Smooth muscle cell (in vitro differentiated cells): ENCODE data around the gene MAP3K9. TPM values are rescaled to one million over a fixed set of nuclear protein-coding genes. Genes with fewer than 3 reads are reported as not detected.

Source experiments
- DNase-seq: peaks from one replicate; lab custom pipeline; 2025; ENCODE audit not compliant: unreplicated experiment; lab: John Stamatoyannopoulos, UW
- H2AFZ ChIP-seq: fragments of 200-600 bp; sonication (generic); 2 replicates; pipeline ENCODE4 v1.6.0; 2016; ENCODE audit warnings: antibody characterized with exemption, low read depth, mild to moderate bottlenecking
- H3F3A ChIP-seq: fragments of 200-600 bp; sonication (generic); 2 replicates; pipeline ENCODE4 v1.6.0; 2017; ENCODE audit warnings: antibody characterized with exemption, low read depth
- H3K27ac ChIP-seq: fragments of 200-600 bp; sonication (generic); 2 replicates; pipeline ENCODE4 v1.5.1; 2016; ENCODE audit warnings: low read depth, mild to moderate bottlenecking
- H3K27me3 ChIP-seq: fragments of 200-600 bp; sonication (generic); 2 replicates; pipeline ENCODE4 v1.6.1; 2016; ENCODE audit warnings: low read depth, mild to moderate bottlenecking
- H3K36me3 ChIP-seq: fragments of 200-600 bp; sonication (generic); 2 replicates; pipeline ENCODE4 v1.5.1; 2016; ENCODE audit warnings: low read depth
- H3K4me1 ChIP-seq: fragments of 200-600 bp; sonication (generic); 2 replicates; pipeline ENCODE4 v1.5.1; 2016; ENCODE audit warnings: low read depth
- H3K4me2 ChIP-seq: fragments of 200-600 bp; sonication (generic); 2 replicates; pipeline ENCODE4 v1.6.0; 2016; ENCODE audit warnings: mild to moderate bottlenecking
- H3K4me3 ChIP-seq: fragments of 200-600 bp; sonication (generic); 2 replicates; pipeline ENCODE4 v1.5.1; 2016; ENCODE audit warnings: mild to moderate bottlenecking
- H3K79me2 ChIP-seq: fragments of 200-600 bp; sonication (generic); 2 replicates; pipeline ENCODE4 v1.6.0; 2016; ENCODE audit warnings: low read depth, mild to moderate bottlenecking
- H3K9ac ChIP-seq: fragments of 200-600 bp; sonication (generic); 2 replicates; pipeline ENCODE4 v1.6.0; 2016; ENCODE audit warnings: low read depth
- H3K9me3 ChIP-seq: fragments of 200-600 bp; sonication (generic); replicated peaks from 2 replicates; pipeline ENCODE4 v1.5.1; 2016; ENCODE audit warnings: low read depth
- H4K20me1 ChIP-seq: fragments of 200-600 bp; sonication (generic); 2 replicates; pipeline ENCODE4 v1.6.0; 2016; ENCODE audit warnings: low read depth
- CTCF ChIP-seq: fragments of 200-600 bp; sonication (generic); IDR thresholded peaks from 2 replicates; pipeline ENCODE4 v1.5.1; 2017; ENCODE audit warnings: borderline replicate concordance, mild to moderate bottlenecking, antibody characterized with exemption; ENCODE audit not compliant: insufficient read depth, poor library complexity, severe bottlenecking
- WGBS: methylation state at CpG from one replicate; pipeline ENCODE4 v1.1.7; 2016; ENCODE audit warnings: low lambda C conversion rate; 5-methylcytosine and 5-hydroxymethylcytosine counted together
- polyA plus RNA-seq: library from polyadenylated mRNA; unstranded; fragments of >200 nt; fragmentation: Nextera tagmentation; extraction: Ambion mirVana; gene quantifications from 2 replicates; pipeline ENCODE4 v1.2.1, GENCODE V29; 2016
- total RNA-seq: library from RNA; depleted of rRNA; stranded (reverse); fragments of >200 nt; gene quantifications from 2 replicates; pipeline ENCODE4 v1.2.3, GENCODE V29; 2014

MAP3K9 gene
- total and polyA plus RNA-seq, 2 experiments from 2014 or later, result 0.22 to 2.4 TPM

GRCh38 chr14:70810621-70811020, 1.3 kb upstream of the MAP3K9 start:
- H3K27me3 ChIP-seq, result peaks cover 36% of the 10 kb centered on the region
- no peaks in the 10 kb centered on the region for H3K9me3 ChIP-seq
- no peaks in the 10 kb centered on the region for H4K20me1 ChIP-seq
- no peak for DNase-seq
- H3K36me3 ChIP-seq, result no peaks in the 10 kb centered on the region
- 30% methylated on average over 7 of the region's 7 CpGs for WGBS
- peaks cover 12% of the 10 kb centered on the region for H3K4me1 ChIP-seq
- H3K79me2 ChIP-seq, result no peaks in the 10 kb centered on the region
- H3K4me3 ChIP-seq, result peak overlapping the region; percentile 81
- peaks cover 6% of the 10 kb centered on the region for H3F3A ChIP-seq
- H2AFZ ChIP-seq, result peak overlapping the region; percentile 65
- peak overlapping the region; percentile 71 for H3K27ac ChIP-seq
- TF ChIP-seq CTCF, result no peak
- H3K4me2 ChIP-seq, result peak overlapping the region; percentile 98
- peak overlapping the region; percentile 65 for H3K9ac ChIP-seq

- Histone ChIP-seq H4K20me1 (peaks cover 17% of the 10 kb centered on the region), H2AFZ (peak overlapping the region; percentile 78), H3K9me3 (no peaks in the 10 kb centered on the region), H3K79me2 (no peaks in the 10 kb centered on the region), H3K4me2 (peak overlapping the region; percentile 98), H3K36me3 (no peaks in the 10 kb centered on the region), H3K27ac (no peak overlapping the region), H3K4me1 (peaks cover 12% of the 10 kb centered on the region), H3K27me3 (peaks cover 36% of the 10 kb centered on the region), H3F3A (peaks cover 6% of the 10 kb centered on the region), H3K9ac (peak overlapping the region; percentile 64), H3K4me3 (peak overlapping the region; percentile 81)
- TF ChIP-seq CTCF, result no peak
- 0% methylated on average over 28 of the region's 77 CpGs for WGBS
- DNase-seq, result no peak
Observed at GRCh38 chr14:70808416-70809224, 693 bp downstream of the MAP3K9 start.

GRCh38 chr14:70807898-70808415, 1.4 kb downstream of the MAP3K9 start:
- H3K4me1 ChIP-seq, result peaks cover 12% of the 10 kb centered on the region
- no peaks in the 10 kb centered on the region for H3K79me2 ChIP-seq
- H3K9ac ChIP-seq, result no peak overlapping the region
- peak overlapping the region; percentile 81 for H3K4me3 ChIP-seq
- no peak overlapping the region for H2AFZ ChIP-seq
- H3K9me3 ChIP-seq, result no peaks in the 10 kb centered on the region
- H3K27ac ChIP-seq, result no peak overlapping the region
- no peak for TF ChIP-seq CTCF
- DNase-seq, result no peak
- 8% methylated on average over 6 of the region's 6 CpGs for WGBS
- H3K36me3 ChIP-seq, result no peaks in the 10 kb centered on the region
- peaks cover 6% of the 10 kb centered on the region for H3F3A ChIP-seq
- H3K27me3 ChIP-seq, result peaks cover 36% of the 10 kb centered on the region
- peaks cover 20% of the 10 kb centered on the region for H4K20me1 ChIP-seq
- H3K4me2 ChIP-seq, result peak overlapping the region; percentile 98
